Lung (tissue), 12 donors: Measurements from ENCODE around the gene UGT1A4. TPM values are rescaled to one million over a fixed set of nuclear protein-coding genes. Genes with fewer than 3 reads are reported as not detected.

Experiments used
- ATAC-seq: fragments of 200-7000 bp; cut with Tn5 transposase; one replicate; pipeline ENCODE4 v1.9.1; 2020; ENCODE audit warnings: moderate number of reproducible peaks; ENCODE audit not compliant: insufficient read depth, low FRiP score
- DNase-seq, 3 donors: peaks; one replicate each; pipeline ENCODE4 v3.0.0-alpha.2; 2013 to 2017
- H3K27ac ChIP-seq, 2 donors: one replicate each; pipeline ENCODE4 v1.5.1; 2013; ENCODE audit warnings: mild to moderate bottlenecking in 2 of 2, moderate library complexity in 2 of 2, control low read depth in 1 of 2, inconsistent platforms in 1 of 2, low read depth in 1 of 2, low read length in 1 of 2
- H3K27me3 ChIP-seq, 3 donors: one replicate each; pipeline ENCODE4 v1.5.1; 2013; ENCODE audit warnings: low read length in 2 of 3; ENCODE audit not compliant: control insufficient read depth in 3 of 3, insufficient read depth in 3 of 3
- H3K36me3 ChIP-seq, 4 donors: one replicate each; pipeline ENCODE4 v1.5.1; 2013; ENCODE audit warnings: low read length in 4 of 4, mild to moderate bottlenecking in 1 of 4, moderate library complexity in 1 of 4; ENCODE audit not compliant: control insufficient read depth in 4 of 4, insufficient read depth in 4 of 4
- H3K4me1 ChIP-seq, 5 donors: one replicate each; pipeline ENCODE4 v1.5.1; 2013; ENCODE audit warnings: low read length in 5 of 5, mild to moderate bottlenecking in 2 of 5, moderate library complexity in 1 of 5; ENCODE audit not compliant: control insufficient read depth in 5 of 5, insufficient read depth in 5 of 5
- H3K4me3 ChIP-seq: one replicate; pipeline ENCODE4 v1.5.1; 2013; ENCODE audit warnings: mild to moderate bottlenecking, control low read depth, moderate library complexity
- H3K9ac ChIP-seq, 2 donors: one replicate each; pipeline ENCODE4 v1.5.1; 2013; ENCODE audit warnings: low read length in 2 of 2, control low read depth in 1 of 2; ENCODE audit not compliant: insufficient read depth in 1 of 2
- H3K9me3 ChIP-seq, 4 donors: one replicate each; pipeline ENCODE4 v1.5.1; 2013; ENCODE audit warnings: low read length in 3 of 4, mild to moderate bottlenecking in 1 of 4, moderate library complexity in 1 of 4; ENCODE audit not compliant: control insufficient read depth in 4 of 4, insufficient read depth in 3 of 4
- WGBS, 2 donors: extraction: QIAGEN DNeasy Blood & Tissue Kit; methylation state at CpG; one replicate each; pipeline ENCODE4 v1.1.7; 2013; 5-methylcytosine and 5-hydroxymethylcytosine counted together
- polyA plus RNA-seq, 2 donors: library from polyadenylated mRNA; stranded (reverse); fragments of 200-250 nt; gene quantifications; one replicate each; pipeline ENCODE4 v1.2.1, GENCODE V29; 2013
- total RNA-seq, 2 donors: library from RNA; depleted of rRNA in 1 of 2; stranded (reverse); fragments of >200 nt in 1 of 2; gene quantifications; one replicate each; pipeline ENCODE4 v1.2.1, GENCODE V29; 2014 to 2021
- TF ChIP-seq, protein P1 (sequence below): IDR thresholded peaks from 2 replicates; pipeline ENCODE4 v1.5.1; 2012; ENCODE audit warnings: mild to moderate bottlenecking; ENCODE audit errors: control extremely low read depth, extremely low read depth
- donor health status: control.
- donor health status: control.
- donor health status: Bipolar disorder and iron deficiency.
- donor health status: healthy.
- donor health status: DM: yes; HTN: yes; CAD: no.

Gene UGT1A4
- total and polyA plus RNA-seq, 4 donors, result 0.02 to 0.55 (median 0.21) TPM; not detected in 1

DNA sequence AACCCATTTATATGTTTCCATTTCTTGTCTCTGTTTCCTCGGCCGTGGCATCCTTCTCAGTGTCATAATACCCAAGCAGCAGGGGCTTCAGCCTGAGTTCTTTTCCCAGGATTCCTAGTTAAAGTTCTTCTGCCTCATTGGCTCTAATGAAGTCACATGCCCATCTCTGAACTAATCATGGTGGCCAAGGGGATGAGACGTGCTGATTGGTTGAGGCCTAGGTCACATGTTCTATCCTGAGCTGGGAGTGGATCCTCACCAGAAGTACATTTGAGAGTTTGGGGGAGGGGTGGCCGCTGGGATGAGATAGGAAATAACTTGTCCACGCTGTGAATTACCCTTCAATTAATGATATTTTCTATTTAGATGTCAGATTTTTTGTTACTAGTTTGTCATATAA is 9.6 kb upstream of the UGT1A4 start:
- no peak overlapping the region for H3K9ac ChIP-seq
- H3K4me1 ChIP-seq, result no peaks in the 10 kb centered on the region
- 80 to 89% methylated on average over 5 of the region's 5 CpGs for WGBS, 2 donors
- no peak overlapping the region for H3K4me3 ChIP-seq
- no peak for ATAC-seq
- no peak for DNase-seq
- no peak overlapping the region for H3K27ac ChIP-seq
- no peaks in the 10 kb centered on the region for H3K9me3 ChIP-seq
- TF ChIP-seq, protein P1, sequence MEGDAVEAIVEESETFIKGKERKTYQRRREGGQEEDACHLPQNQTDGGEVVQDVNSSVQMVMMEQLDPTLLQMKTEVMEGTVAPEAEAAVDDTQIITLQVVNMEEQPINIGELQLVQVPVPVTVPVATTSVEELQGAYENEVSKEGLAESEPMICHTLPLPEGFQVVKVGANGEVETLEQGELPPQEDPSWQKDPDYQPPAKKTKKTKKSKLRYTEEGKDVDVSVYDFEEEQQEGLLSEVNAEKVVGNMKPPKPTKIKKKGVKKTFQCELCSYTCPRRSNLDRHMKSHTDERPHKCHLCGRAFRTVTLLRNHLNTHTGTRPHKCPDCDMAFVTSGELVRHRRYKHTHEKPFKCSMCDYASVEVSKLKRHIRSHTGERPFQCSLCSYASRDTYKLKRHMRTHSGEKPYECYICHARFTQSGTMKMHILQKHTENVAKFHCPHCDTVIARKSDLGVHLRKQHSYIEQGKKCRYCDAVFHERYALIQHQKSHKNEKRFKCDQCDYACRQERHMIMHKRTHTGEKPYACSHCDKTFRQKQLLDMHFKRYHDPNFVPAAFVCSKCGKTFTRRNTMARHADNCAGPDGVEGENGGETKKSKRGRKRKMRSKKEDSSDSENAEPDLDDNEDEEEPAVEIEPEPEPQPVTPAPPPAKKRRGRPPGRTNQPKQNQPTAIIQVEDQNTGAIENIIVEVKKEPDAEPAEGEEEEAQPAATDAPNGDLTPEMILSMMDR, result no peak
- no peaks in the 10 kb centered on the region for H3K36me3 ChIP-seq
- no peaks in the 10 kb centered on the region for H3K27me3 ChIP-seq

DNA sequence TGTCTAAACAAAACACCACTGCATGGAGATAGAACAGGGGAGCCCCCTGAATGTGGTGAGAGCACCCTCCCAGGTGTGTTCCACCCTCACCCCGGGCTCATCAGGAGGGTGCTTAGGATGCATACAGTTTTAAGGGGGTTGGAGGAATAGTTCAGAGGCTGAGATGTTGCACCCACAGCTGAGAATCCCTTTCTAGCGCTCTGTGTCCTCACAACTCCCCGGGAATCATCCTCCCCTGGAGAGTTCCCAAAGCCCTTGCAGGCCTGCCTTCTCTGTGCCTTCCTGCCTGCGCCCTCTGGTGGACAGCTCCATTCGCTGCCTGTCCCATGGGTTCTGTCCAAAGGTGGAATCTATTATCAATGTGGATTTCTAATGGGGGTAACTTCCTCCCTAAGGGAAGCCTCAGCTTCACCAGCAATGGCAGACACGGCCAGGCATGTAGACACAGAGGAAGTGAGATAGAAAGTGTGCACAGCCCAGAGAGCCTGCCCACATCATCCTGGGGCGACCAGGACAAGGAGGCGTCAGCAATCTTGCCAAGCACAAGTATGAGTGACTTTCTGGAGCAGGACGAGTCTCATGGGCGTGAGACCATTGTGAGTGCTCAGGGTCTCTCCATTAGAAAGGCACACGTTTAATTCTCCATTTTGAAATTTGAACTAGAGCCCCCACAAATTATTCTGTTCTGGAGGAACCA is 7.1 kb upstream of the UGT1A4 start:
- H3K27me3 ChIP-seq, result no peaks in the 10 kb centered on the region
- TF ChIP-seq, protein P1, result peak; percentile 55

DNA sequence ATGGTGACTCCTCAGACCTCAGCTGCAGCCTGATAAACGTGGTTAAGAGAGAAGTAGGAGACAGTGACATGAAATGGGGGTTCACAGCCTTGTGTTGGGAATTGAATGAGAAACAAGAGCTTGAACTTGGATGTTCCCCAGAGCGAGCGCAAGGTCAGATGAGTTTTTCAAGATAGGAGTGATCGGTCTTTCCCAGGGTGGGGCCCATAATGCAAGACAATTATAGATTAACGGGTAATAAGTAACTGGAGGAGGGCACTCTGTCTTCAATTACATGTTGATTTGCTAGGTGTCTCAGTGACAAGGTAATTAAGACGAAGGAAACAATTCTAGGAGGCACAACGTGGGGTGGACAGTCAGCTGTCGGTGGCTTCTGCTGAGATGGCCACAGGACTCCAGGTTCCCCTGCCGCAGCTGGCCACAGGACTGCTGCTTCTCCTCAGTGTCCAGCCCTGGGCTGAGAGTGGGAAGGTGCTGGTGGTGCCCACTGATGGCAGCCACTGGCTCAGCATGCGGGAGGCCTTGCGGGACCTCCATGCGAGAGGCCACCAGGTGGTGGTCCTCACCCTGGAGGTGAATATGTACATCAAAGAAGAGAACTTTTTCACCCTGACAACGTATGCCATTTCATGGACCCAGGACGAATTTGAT is 5.8 kb upstream of the UGT1A4 start, which contains the start of gene UGT1A5:
Gene UGT1A5 (plus strand): TSS at position 297 of the 651 bp plus-strand sequence. CDS start 85 bp downstream, at position 382.
- DNase-seq, result no peak
- no peak for ATAC-seq
- Histone ChIP-seq H3K9me3 (no peaks in the 10 kb centered on the region), H3K27me3 (no peaks in the 10 kb centered on the region), H3K9ac (no peak within 1 kb of the TSS), H3K27ac (no peak within 1 kb of the TSS), H3K4me1 (no peaks in the 10 kb centered on the region), H3K4me3 (no peak within 1 kb of the TSS), H3K36me3 (no peaks in the 10 kb centered on the region)
- 81 to 85% methylated on average over 14 of the region's 14 CpGs for WGBS, 2 donors
- TF ChIP-seq, protein P1, result no peak

More for the DNA sequence above, 7.1 kb upstream of the UGT1A4 start:
- peak; percentile 72 for ATAC-seq
- no peak overlapping the region for H3K4me3 ChIP-seq
- WGBS, 2 donors, result 38 to 42% methylated on average over 11 of the region's 11 CpGs
- no peak overlapping the region for H3K9ac ChIP-seq
- no peaks in the 10 kb centered on the region for H3K36me3 ChIP-seq
- peak; percentile 78 to 84 (median 83) for DNase-seq
- no peaks in the 10 kb centered on the region for H3K9me3 ChIP-seq
- no peaks in the 10 kb centered on the region for H3K4me1 ChIP-seq
- no peak overlapping the region for H3K27ac ChIP-seq
